ENCODE results near the gene PKD1.
A peak's percentile ranks its signal among the peaks of the same experiment; 100 is the strongest.

The PKD1 gene

GRCh38 chr16:2167068-2167638, 31.5 kb upstream of the PKD1 start:
- no peak for DNase-seq

GRCh38 chr16:2166263-2167067, 30.8 kb upstream of the PKD1 start:
- DNase-seq = no peak

GRCh38 chr16:2165861-2166260, 30.2 kb upstream of the PKD1 start:
- DNase-seq = no peak

- no peak for DNase-seq
Observed at GRCh38 chr16:2163211-2163881, 27.6 kb upstream of the PKD1 start.

DNA sequence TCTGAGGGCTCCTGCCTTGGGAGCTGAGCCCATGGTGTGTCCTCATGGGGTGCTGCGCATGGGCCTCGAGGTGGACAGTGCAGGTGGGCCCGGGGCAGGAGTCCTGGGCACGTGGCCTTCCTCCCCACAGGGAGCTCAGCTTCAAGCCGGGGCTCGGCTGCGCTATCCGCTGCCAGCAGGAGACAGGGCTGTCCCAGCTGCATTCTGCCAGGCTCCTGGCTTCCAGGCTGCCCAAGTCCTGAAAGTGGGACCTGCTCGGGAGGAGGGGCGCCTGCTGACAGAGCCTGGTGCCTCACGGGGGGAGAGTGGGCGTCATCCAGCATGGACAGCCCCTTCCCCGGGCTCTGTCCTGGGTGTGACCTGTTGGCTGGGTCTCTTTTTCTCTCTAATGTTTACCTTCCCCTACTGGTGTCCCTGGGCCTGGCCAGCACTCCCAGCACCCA, 27.0 kb upstream of the PKD1 start:
- DNase-seq = no peak

DNA sequence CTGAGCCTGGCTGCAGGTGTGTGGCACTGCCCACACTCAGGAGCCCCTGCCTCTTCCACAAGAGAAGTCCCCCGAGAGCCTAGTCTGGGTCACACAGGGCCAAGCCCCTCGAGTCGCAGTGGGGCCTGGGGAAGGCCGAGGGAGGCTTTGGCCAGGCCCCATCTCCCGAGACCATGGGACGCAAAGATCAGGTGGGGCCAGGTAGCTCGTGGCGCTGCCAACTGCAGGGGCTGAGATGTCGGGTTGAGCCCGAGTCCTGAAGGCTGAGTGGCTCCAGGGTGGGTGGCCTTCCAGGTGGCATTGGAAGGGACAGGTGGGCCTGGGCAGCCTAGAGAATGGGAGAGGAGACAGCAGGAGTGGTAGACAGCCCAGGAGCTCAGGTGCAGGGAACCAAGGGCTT, 26.2 kb upstream of the PKD1 start:
- no peak for DNase-seq

GRCh38 chr16:2160915-2161551, 25.3 kb upstream of the PKD1 start:
- DNase-seq = no peak

DNA sequence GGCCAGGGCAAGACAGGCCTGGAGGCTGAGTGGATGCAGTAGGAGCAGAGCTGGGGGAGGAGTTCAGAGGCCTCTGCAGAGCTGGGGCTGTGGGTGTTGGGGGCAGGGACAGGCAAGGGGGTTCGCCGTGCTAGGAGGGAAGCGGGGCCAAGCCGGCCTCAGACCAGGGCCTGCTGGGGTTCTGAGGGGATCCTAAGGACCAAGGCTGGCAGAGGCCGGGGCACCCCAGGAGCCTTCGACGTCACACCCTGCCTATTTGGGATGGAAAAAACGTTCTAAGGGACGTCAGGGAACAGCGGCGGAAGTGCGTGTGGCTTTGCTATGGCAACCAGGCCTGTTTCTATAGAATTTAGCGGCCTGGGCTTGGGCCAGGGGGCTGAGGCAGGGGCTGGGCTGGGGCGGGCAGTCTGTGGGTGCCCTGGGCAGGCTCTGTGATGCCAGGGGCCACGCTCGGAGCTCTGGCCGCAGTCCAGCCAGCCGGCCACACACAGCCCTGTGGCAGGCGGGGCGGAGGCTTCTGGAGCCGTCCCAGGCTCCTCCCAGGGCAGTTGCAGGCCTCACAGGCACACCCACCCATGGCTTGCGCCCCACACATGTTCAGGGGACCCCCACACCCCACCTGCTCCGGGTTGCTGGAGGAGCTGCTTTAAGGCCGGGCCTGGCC, 23.6 kb upstream of the PKD1 start:
- no peak for DNase-seq

DNA sequence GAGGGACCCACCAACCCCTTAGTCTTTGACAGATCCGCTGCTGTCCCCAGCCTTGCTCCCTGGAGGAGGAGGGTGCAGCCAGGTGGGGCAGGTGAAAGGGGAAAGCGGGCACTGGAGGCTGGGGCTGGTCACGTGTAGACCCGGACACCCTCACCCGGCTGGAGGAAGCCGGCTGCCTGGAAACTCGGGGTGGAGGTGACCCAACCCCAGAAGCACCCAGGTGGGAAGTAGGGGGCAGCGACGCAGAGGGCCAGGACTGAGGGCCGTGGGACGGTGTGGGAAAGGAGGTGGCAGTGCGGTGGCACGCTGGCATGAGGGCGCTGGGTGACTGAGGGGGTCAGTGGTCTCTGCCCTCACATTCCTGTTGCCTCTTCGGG, 22.6 kb upstream of the PKD1 start:
- no peak for DNase-seq

DNA sequence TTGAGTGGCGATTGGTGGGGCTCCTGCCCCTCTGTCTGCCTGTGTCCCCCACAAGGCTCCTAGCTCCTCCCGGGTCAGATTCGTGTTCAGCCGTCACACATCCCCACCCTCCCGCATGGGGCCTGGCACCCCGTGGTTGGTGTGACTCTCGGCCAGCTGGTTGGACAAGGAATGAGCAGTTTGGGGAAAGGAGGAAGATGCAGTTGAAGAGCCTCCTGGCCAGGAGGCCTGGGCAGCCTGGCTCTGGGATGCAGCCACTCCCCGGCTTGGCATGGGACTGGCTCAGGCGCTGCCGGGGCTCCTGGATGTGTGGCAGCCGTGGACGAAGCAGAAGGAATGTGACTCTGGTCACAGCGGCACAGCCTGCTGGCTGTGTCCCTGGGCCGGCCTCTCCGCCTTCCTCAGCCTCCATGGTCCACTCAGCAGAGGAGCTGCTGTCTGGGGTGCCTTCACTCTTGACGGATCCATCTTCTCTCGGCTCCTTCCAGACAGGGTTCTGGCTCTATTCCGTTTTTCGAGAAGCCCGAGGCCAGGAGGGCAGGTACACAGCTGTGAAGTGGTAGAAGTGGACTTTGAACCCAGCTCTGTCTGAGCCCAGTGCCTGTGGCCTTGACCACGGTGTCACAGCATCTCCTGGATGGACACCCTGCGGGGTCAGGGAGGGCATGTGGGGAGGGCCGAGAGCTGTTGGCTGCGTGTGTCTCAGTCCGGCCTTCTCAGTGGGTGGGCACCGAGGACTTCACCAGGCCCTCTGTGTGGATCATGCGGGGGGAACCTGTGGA, 22.0 kb upstream of the PKD1 start:
- no peak for DNase-seq

- no peak for DNase-seq
Observed at GRCh38 chr16:2156849-2157224, 21.1 kb upstream of the PKD1 start.

GRCh38 chr16:2155977-2156848, 20.5 kb upstream of the PKD1 start:
- no peak for DNase-seq

DNA sequence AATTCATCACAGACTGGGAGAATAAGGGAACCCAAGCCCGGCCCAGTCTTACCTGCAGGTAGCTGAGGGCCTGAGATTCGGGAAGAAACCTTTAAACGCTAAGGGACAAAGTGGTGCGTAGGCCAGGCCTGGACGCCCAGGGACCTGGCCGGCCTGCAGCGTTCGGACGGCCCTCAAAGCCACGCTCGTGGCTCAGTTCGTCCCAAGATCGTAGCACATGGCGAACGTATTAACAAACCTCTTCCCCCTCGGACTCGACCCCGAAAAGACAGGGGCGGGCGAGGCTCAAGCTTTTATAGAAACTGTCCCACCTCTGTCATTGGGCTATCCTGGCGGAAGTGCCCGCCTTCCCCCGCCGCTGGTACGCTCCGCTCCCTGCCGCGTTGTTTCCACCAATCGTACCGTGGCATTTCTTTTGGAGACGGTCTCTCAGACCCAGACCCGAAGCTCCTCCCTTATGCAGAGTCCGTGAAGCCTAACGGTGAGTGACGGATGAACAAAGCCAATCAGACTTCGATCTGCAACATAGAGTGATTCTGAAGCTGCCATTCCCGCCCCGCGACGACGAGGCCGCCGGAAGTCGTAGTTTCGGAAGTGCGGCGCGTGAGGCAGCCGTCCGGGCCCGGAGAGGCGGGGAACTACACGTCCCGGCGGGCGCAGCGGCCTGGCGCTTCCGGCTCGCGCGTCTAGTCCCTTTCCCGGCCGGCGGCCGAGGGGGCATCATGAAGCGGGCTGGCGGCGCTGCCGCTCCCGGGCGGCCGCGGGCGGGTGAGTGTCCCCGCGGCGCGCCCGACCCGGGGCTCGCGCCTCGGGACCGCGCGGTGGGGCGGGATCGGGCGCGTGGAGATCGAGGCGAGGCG, 19.6 kb upstream of the PKD1 start, which contains the start of gene TRAF7:
TSS of gene TRAF7 (plus strand) at position 692 of the 860 bp plus-strand sequence. CDS start 8,139 bp downstream, outside the sequence.
- DNase-seq = peak; percentile 98

GRCh38 chr16:2154533-2155090, 18.9 kb upstream of the PKD1 start:
- no peak for DNase-seq

GRCh38 chr16:2152695-2153506, 17.2 kb upstream of the PKD1 start:
- no peak for DNase-seq

DNA sequence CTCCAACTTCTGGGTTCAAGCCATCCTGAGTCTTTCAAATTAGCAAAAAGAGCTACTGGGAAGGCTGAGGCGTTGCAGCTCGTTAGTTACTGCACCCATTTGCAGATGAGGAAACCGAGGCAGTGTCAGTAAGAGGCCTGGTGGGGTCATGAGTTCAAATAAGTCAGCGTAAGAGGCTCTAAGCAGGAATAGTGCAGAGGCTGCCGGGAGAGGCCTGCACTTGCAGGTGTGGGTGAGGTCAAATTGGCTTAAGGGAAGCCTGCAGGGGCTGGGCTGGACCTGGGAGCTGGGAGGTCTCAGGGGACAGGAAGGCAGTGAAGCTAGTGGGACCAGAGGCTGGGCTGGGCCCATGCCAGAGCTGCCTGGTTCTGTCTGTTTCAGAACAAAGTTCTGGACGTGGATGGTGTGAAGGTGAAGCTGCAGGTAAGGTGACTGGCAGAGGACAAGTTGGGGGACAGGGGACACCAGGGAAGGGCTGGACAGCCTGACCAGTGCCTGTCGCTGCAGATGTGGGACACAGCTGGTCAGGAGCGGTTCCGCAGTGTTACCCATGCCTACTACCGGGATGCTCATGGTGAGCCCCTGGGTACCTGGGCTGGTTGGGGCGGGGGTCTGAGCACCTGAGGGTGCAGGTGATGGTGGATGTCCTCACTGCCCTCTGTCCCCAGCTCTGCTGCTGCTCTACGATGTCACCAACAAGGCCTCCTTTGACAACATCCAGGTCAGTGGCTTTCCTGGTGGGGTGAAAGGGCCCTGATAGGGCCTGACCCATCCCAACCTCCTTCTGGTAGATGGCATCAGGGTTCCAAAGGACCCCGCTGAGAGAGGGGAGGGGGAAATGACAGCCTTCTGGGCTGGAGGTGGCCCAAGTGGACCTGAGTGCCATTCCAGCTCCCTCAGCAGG, 15.7 kb upstream of the PKD1 start:
- no peak for DNase-seq

- DNase-seq = peak; percentile 96
Observed at GRCh38 chr16:2150418-2151187, 14.9 kb upstream of the PKD1 start.
